K562 (cell line): ENCODE measurements around the gene TBX1. TPM values are rescaled to one million over a fixed set of nuclear protein-coding genes. Genes with fewer than 3 reads are reported as not detected.

Experiments used
- CEBPZ ChIP-seq: fragments of 150-350 bp; IDR thresholded peaks from 2 replicates; pipeline ENCODE4 v1.6.1; 2014; ENCODE audit warnings: low read depth, mild to moderate bottlenecking, low read length, borderline replicate concordance
- CSDE1 ChIP-seq, 2 experiments: fragments of 450-650 bp; IDR thresholded peaks; 2 replicates each; pipeline ENCODE4 v1.6.1; 2016; ENCODE audit warnings: mild to moderate bottlenecking in 1 of 2
- CTBP1 ChIP-seq: fragments of 450-650 bp; IDR thresholded peaks from 2 replicates; pipeline ENCODE4 v1.6.1; 2016; ENCODE audit warnings: borderline replicate concordance
- FOXK1 ChIP-seq: sonication (generic); formaldehyde crosslinking; IDR thresholded peaks from 2 replicates; pipeline ENCODE4 v1.8.0; 2022; ENCODE audit warnings: missing genetic modification reagents, mild to moderate bottlenecking, borderline replicate concordance
- HDAC2 ChIP-seq: fragments of 450-650 bp; IDR thresholded peaks from 2 replicates; pipeline ENCODE4 v1.6.1; 2016; ENCODE audit warnings: mild to moderate bottlenecking
- HES1 ChIP-seq: fragments of 450-650 bp; IDR thresholded peaks from 2 replicates; pipeline ENCODE4 v1.6.1; 2016; ENCODE audit warnings: low read depth, mild to moderate bottlenecking, moderate library complexity
- KLF13 ChIP-seq: fragments of 450-650 bp; IDR thresholded peaks from 2 replicates; pipeline ENCODE4 v1.6.1; 2016; ENCODE audit warnings: missing genetic modification characterization, low read depth, mild to moderate bottlenecking, missing compliant biosample characterization, moderate library complexity, borderline replicate concordance
- MGA ChIP-seq: fragments of 450-650 bp; IDR thresholded peaks from 2 replicates; pipeline ENCODE4 v1.6.1; 2016; ENCODE audit warnings: mild to moderate bottlenecking, moderate library complexity
- NR2F6 ChIP-seq: fragments of 450-650 bp; formaldehyde crosslinking; IDR thresholded peaks from 2 replicates; pipeline ENCODE4 v1.4.0; 2020; ENCODE audit warnings: mild to moderate bottlenecking
- SMAD3 ChIP-seq: fragments of 450-650 bp; formaldehyde crosslinking; conservative IDR thresholded peaks from 2 replicates; pipeline ENCODE4 v1.4.0; 2020; ENCODE audit warnings: mild to moderate bottlenecking
- TRIM28 ChIP-seq: fragments of 450-650 bp; IDR thresholded peaks from 2 replicates; pipeline ENCODE4 v1.6.1; 2017
- ZNF586 ChIP-seq: fragments of 450-650 bp; formaldehyde crosslinking; conservative IDR thresholded peaks from 2 replicates; pipeline ENCODE4 v1.4.0; 2020; ENCODE audit warnings: mild to moderate bottlenecking, moderate library complexity
- ZNF695 ChIP-seq: fragments of 450-650 bp; formaldehyde crosslinking; IDR thresholded peaks from 2 replicates; pipeline ENCODE4 v1.4.0; 2020; ENCODE audit warnings: mild to moderate bottlenecking, moderate library complexity
- ZSCAN32 ChIP-seq: fragments of 450-650 bp; formaldehyde crosslinking; IDR thresholded peaks from 2 replicates; pipeline ENCODE4 v1.4.0; 2020; ENCODE audit warnings: mild to moderate bottlenecking, moderate library complexity
- polyA plus RNA-seq, 8 experiments: library from polyadenylated mRNA; depleted of rRNA in 4 of 8; stranded (reverse) in 5 of 8; unstranded in 3 of 8; fragments of >200 nt; fragmentation: Nextera tagmentation in 2 of 8; fragmentation: Illumina TruSeq in 1 of 8; extraction: Ambion mirVana in 2 of 8; extraction: Trizol in 1 of 8; gene quantifications; 2 replicates each; pipeline versions ENCODE4 v1.2.1 to v1.2.3, GENCODE V29; 2011 to 2014; ENCODE audit warnings: inconsistent platforms in 1 of 8, missing spikeins in 1 of 8
- total RNA-seq, 7 experiments: library from RNA; depleted of rRNA in 6 of 7; stranded (reverse); fragments of >200 nt in 6 of 7; fragmentation: Illumina TruSeq in 2 of 7; extraction: Trizol in 2 of 7; gene quantifications; 2 replicates each; pipeline versions ENCODE4 v1.2.1 to v1.2.3, GENCODE V29; 2011 to 2021; ENCODE audit warnings: low replicate concordance in 1 of 7

The TBX1 gene
- total and polyA plus RNA-seq, 9 of the 15 experiments (the other 6 are each of a cell fraction or from before 2014, with no cell fraction given) = 0.07 to 35.0 (median 3.9) TPM

GRCh38 chr22:19719488-19720021 lies 41.0 kb upstream of the TBX1 start (continued):
- no peak for TF ChIP-seq FOXK1 (CRISPR knock-in tag)
- no peak for TF ChIP-seq CTBP1
- no peak for TF ChIP-seq NR2F6
- TF ChIP-seq SMAD3 (CRISPR knock-in tag) = no peak
- TF ChIP-seq ZSCAN32 = no peak
- no peak for TF ChIP-seq HES1
- 0 out of 2 replicates have a peak, but pooled peaks have one; percentile 13 for TF ChIP-seq TRIM28
- no peak for TF ChIP-seq MGA
- no peak for TF ChIP-seq ZNF586 (CRISPR knock-in tag)
- TF ChIP-seq ZNF695 (CRISPR knock-in tag) = no peak
- TF ChIP-seq CEBPZ = no peak
- TF ChIP-seq CSDE1 (IDR thresholded peaks at IDR 0.05) = peak in 1 of 2 experiments; percentile 66; a peak in 1 of 4 replicates
- no peak for TF ChIP-seq KLF13
- TF ChIP-seq HDAC2 = 0 out of 2 replicates have a peak, but pooled peaks have one; percentile 38
